Lower leg skin (tissue), 4 donors: ENCODE measurements around the gene MT1F. TPM values are rescaled to one million over a fixed set of nuclear protein-coding genes. Genes with fewer than 3 reads are reported as not detected.

Experiments used
- DNase-seq, 2 donors: peaks; one replicate each; pipeline ENCODE4 v3.0.0-alpha.2; 2019; ENCODE audit warnings: low spot score in 2 of 2
- H3K4me3 ChIP-seq: fragments of 200-600 bp; sonication (generic); 2 replicates; pipeline ENCODE4 v1.5.1; 2017; ENCODE audit warnings: mild to moderate bottlenecking, low read depth; ENCODE audit not compliant: poor library complexity, severe bottlenecking
- CTCF ChIP-seq, 3 donors: fragments of 450-650 bp; IDR thresholded peaks; one replicate each; pipeline ENCODE4 v1.5.1; 2016; ENCODE audit warnings: antibody characterized with exemption in 3 of 3, mild to moderate bottlenecking in 3 of 3, moderate library complexity in 2 of 3
- POLR2A ChIP-seq, 2 donors: fragments of 450-650 bp; IDR thresholded peaks; one replicate each; pipeline ENCODE4 v1.6.1; 2016 to 2017; ENCODE audit warnings: antibody characterized with exemption in 2 of 2, mild to moderate bottlenecking in 1 of 2, moderate library complexity in 1 of 2
- WGBS, 2 donors: methylation state at CpG; one replicate each; pipeline ENCODE4 v1.1.5; 2018; 5-methylcytosine and 5-hydroxymethylcytosine counted together
- intact Hi-C: fragments of 100-400 bp; cut with DNase I; formaldehyde crosslinking; loops from one replicate; pipeline ENCODE4 v1.15.0; 2023; ENCODE audit warnings: low total_unique reads
- total RNA-seq, 4 donors: library from RNA; depleted of rRNA; stranded (reverse); fragments of >200 nt; gene quantifications; one replicate each; pipeline ENCODE4 v1.1.0, GENCODE V29; 2016

Gene MT1F
- total RNA-seq, 4 donors from 2014 or later, result 2.1 to 17.2 (median 8.3) TPM

GRCh38 chr16:56651586-56651985 lies 6.2 kb upstream of the MT1F start, which contains the start of gene MT1B:
MT1B (plus strand) TSS chr16:56651886; CDS start chr16:56651954, 68 bp downstream.
- no peak within 1 kb of the TSS for H3K4me3 ChIP-seq
- 76 to 77% methylated on average over 7 of the region's 7 CpGs for WGBS, 2 donors
- no peak for TF ChIP-seq POLR2A (IDR thresholded peaks at IDR 0.05)
- TF ChIP-seq CTCF (IDR thresholded peaks at IDR 0.05), result no peak
- DNase-seq, result no peak
- intact Hi-C loops, result no loop called here

GRCh38 chr16:56652600-56652999 lies 5.2 kb upstream of the MT1F start:
- no peak for TF ChIP-seq CTCF (IDR thresholded peaks at IDR 0.05)
- TF ChIP-seq POLR2A (IDR thresholded peaks at IDR 0.05), result no peak
- 23 to 44% methylated on average over 1 of the region's 1 CpG for WGBS, 2 donors

GRCh38 chr16:56653218-56653617 lies 4.5 kb upstream of the MT1F start:
- H3K4me3 ChIP-seq, result no peak overlapping the region
- intact Hi-C loops, result no loop called here
- TF ChIP-seq POLR2A (IDR thresholded peaks at IDR 0.05) (no peak), CTCF (IDR thresholded peaks at IDR 0.05) (no peak)
- no peak for DNase-seq
- WGBS, 2 donors, result 79 to 84% methylated on average over 7 of the region's 7 CpGs

More at GRCh38 chr16:56652600-56652999, 5.2 kb upstream of the MT1F start:
- H3K4me3 ChIP-seq, result no peak overlapping the region
- DNase-seq, result no peak
- intact Hi-C loops, result no loop called here

GRCh38 chr16:56658327-56658875 lies 642 bp downstream of the MT1F start:
- intact Hi-C loops, result no loop called here
- WGBS, 2 donors, result 40 to 43% methylated on average over 10 of the region's 10 CpGs
- DNase-seq, result no peak
- TF ChIP-seq CTCF (IDR thresholded peaks at IDR 0.05) (no peak), POLR2A (IDR thresholded peaks at IDR 0.05) (no peak)
- H3K4me3 ChIP-seq, result no peak overlapping the region

- no peak for DNase-seq
- intact Hi-C loops, result no loop called here
- no peak overlapping the region for H3K4me3 ChIP-seq
- 22 to 27% methylated on average over 41 of the region's 48 CpGs for WGBS, 2 donors
- TF ChIP-seq CTCF (IDR thresholded peaks at IDR 0.05), result no peak
- no peak for TF ChIP-seq POLR2A (IDR thresholded peaks at IDR 0.05)
Measured at GRCh38 chr16:56662357-56663354, 4.9 kb downstream of the MT1F start.
